ES-I3 (cell line): ENCODE data around the gene WFDC2.

Source experiments
- H3K36me3 ChIP-seq: 2 replicates; pipeline ENCODE4 v1.6.1; 2013; ENCODE audit warnings: mild to moderate bottlenecking, low read length, control low read depth, moderate library complexity; ENCODE audit not compliant: insufficient read depth
- H3K4me1 ChIP-seq: 2 replicates; pipeline ENCODE4 v1.6.1; 2013; ENCODE audit warnings: mild to moderate bottlenecking, control low read depth, low read length; ENCODE audit not compliant: insufficient read depth
- H3K9ac ChIP-seq: 2 replicates; pipeline ENCODE4 v1.6.1; 2013; ENCODE audit warnings: low read depth, mild to moderate bottlenecking, low read length, moderate library complexity
- H3K9me3 ChIP-seq: 2 replicates; pipeline ENCODE4 v1.6.1; 2013; ENCODE audit warnings: mild to moderate bottlenecking, low read length, moderate library complexity; ENCODE audit not compliant: control insufficient read depth, insufficient read depth

Gene WFDC2, protein sequence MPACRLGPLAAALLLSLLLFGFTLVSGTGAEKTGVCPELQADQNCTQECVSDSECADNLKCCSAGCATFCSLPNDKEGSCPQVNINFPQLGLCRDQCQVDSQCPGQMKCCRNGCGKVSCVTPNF

DNA sequence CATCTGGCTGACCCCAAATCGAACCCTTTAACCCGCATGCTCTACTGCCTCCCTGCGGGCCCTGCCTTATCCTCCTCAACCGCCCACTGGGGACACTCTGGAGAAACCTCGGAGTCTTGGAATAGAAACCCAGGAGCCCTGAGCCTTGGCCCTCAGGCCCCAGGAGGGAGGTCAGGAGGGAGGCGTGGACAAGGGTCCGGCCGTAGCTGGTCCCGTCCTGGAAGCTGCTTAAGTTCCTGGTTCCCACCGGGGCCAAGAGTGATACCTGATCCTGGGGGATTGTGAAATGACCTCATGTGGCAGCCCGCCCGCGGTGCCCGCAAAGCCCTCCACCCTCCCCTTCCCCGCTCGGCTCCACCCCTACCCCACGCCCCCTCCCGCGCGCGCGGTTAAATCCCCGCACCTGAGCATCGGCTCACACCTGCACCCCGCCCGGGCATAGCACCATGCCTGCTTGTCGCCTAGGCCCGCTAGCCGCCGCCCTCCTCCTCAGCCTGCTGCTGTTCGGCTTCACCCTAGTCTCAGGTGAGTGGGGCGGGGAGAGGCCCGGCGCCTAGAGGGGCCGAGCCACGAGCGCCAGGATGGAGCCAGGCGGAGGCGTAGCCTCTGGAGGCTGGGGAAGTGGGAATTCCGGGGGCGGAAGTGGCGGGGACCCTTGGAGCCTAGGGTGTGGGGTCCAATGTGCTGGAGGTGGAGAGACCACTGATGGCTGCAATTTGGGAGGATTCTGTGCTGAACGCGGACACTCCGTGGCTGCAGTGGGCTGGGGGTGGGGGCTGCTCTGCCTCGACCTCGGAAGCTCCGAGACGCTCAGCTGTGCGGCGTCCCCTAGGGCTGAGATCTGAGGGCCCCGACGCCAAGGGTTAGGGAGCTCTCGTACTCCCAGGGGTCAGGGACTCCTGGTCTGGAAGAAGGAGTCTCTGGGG is at the start of gene WFDC2:
Gene WFDC2, plus strand, starts transcription at position 418 of the 926 bp plus-strand sequence. Its CDS starts 29 bp downstream, at position 447.
- Histone ChIP-seq H3K9me3 (no peaks in the 10 kb centered on the region), H3K9ac (peak within 1 kb of the TSS; percentile 87), H3K36me3 (no peaks in the 10 kb centered on the region), H3K4me1 (peaks cover 19% of the 10 kb centered on the region)

DNA sequence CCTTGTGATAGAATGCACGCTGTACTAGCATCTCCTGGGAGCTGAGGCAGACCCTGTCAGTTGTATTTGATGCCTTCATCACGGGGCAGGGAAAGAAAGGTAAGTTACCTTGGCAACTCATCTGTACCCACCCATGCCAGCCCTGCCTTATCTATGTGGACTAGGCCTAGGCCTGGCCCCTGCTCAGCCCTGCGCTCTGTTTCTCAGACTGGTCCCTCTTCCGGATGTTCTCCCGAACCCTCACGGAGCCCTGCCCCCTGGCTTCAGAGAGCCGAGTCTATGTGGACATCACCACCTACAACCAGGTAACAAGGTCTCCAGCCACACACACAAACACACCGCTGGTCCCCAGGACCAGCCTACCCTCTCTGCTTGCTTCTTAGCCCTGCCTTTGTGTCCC is 49.4 kb upstream of the WFDC2 start:
- H3K9me3 ChIP-seq = no peaks in the 10 kb centered on the region
- peaks cover 18% of the 10 kb centered on the region for H3K36me3 ChIP-seq
- no peak overlapping the region for H3K9ac ChIP-seq
- H3K4me1 ChIP-seq = no peaks in the 10 kb centered on the region

DNA sequence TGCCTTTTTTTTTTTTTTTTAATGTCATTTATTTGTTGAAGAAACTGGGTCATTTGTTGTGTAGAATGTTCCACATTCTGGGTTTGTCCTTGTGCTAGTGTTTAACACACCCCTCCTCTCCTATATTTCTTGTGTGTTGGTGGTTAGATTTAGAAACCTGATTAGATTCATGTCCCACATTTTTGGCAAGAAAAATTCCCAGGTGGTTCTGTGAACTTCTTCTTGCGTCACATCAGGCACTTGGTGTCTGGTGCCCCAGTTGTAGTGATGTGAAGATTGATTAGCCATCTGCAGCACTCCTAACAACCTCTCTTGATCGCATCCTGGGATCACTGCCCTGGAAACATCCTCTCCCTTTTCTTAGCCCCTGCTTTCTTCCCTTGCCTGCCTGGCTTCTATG is 45.9 kb upstream of the WFDC2 start:
- Histone ChIP-seq H3K4me1 (no peaks in the 10 kb centered on the region), H3K9me3 (no peaks in the 10 kb centered on the region), H3K9ac (no peak overlapping the region), H3K36me3 (peaks cover 20% of the 10 kb centered on the region)

DNA sequence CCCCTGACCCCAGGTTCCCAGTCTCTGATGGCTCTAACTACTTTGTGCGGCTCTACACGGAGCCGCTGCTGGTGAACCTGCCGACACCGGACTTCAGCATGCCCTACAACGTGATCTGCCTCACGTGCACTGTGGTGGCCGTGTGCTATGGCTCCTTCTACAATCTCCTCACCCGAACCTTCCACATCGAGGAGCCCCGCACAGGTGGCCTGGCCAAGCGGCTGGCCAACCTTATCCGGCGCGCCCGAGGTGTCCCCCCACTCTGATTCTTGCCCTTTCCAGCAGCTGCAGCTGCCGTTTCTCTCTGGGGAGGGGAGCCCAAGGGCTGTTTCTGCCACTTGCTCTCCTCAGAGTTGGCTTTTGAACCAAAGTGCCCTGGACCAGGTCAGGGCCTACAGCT is 44.0 kb upstream of the WFDC2 start:
- Histone ChIP-seq H3K9ac (no peak overlapping the region), H3K36me3 (peaks cover 12% of the 10 kb centered on the region), H3K9me3 (no peaks in the 10 kb centered on the region), H3K4me1 (no peaks in the 10 kb centered on the region)

DNA sequence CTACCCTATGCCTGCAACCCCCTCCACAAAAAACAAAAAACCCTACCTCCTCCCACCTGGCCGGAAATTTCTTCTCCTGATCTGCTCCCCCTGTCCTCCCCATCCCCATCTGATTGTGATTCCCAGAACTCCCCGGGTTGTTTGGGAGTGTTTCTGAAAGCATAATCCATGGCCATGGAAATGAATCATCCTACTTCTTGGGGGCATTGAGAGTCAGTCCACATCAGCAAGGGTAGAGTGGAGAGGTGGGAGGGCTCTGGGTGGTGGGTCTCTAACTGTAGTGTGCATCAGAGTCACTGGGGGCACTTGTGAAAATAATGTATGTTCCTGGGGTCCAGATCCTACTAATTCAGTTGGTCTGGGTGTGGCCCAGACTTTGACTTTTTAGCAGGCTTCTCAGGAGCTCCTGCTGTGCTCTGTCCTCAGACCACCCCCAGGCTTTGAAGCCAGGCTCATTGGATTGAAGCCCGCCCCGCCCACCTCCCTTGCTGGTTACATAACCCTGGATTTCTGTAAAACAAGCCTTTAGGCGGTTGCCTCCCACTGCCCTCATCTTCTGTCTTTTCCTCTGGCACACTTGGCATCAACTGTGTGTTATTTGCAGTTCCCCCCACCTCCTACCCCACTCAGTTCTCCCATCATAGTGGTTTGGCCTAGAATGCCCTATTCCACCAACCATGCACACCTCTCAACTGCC is 43.1 kb upstream of the WFDC2 start:
- Histone ChIP-seq H3K4me1 (no peaks in the 10 kb centered on the region), H3K36me3 (peaks cover 10% of the 10 kb centered on the region), H3K9ac (no peak overlapping the region)

DNA sequence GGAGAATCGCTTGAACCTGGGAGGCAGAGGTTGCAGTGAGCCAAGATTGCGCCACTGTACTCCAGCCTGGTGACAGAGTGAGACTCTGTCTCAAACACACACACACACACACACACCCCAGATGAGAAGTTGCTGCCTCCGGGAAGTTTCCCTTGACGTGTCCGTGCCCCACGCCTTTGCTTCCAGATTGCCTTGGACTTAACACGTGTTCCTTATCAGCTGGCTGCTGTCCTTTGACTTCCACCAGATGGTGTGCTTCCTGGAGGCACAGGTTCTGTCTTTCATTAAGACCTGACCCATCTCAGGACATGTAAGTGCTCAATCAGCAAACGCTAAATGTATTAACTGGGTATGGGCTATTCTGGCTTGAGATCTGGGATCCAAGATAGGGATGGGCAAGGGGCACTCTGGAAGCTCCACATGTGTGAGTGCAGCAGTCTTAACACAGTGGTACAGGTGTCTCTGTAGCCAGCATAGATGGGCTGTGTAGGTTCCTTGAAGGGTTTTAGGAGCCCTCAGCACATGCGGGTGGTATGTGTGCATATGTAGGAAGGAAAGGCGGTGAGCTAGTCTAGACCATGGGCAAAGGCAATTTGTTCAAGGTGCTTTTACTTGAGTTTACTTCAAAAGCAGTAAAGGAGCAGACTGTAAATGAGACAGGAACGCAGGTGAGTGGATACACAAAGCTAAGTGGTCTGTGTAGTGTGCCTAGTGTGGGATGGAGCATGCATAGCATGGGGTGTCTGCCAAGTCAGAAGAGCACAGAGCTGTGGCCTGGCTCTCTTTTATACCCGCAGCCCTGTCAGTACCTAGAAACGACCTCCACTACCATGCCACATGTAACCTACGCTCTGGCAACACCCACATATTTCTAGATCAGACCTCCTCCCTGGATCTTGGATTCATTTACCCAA is 42.1 kb upstream of the WFDC2 start:
- H3K9ac ChIP-seq = no peak overlapping the region
- no peaks in the 10 kb centered on the region for H3K4me1 ChIP-seq
- H3K9me3 ChIP-seq = no peaks in the 10 kb centered on the region
- peaks cover 9% of the 10 kb centered on the region for H3K36me3 ChIP-seq

More for the DNA sequence above, 43.1 kb upstream of the WFDC2 start:
- H3K9me3 ChIP-seq = no peaks in the 10 kb centered on the region

DNA sequence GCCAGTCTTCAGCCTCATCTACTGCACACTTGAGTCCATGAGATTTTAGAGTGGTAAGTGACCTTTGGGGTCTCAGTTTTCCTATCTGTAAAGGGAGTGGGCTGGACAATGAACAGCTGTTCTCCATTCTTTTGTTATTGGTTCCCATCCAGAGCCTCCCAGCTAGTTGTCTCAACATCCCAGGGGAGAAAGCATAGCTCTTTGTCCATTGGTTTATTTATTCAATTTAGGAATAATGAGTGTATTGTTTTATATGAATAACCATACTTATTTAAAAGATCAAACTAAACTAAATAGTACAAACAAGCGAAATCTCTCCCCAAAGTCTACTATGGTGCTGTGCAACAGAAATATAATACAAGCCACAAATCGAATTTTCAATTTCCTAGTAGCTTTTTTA is 39.9 kb upstream of the WFDC2 start:
- Histone ChIP-seq H3K36me3 (peaks cover 4% of the 10 kb centered on the region), H3K9ac (no peak overlapping the region)

DNA sequence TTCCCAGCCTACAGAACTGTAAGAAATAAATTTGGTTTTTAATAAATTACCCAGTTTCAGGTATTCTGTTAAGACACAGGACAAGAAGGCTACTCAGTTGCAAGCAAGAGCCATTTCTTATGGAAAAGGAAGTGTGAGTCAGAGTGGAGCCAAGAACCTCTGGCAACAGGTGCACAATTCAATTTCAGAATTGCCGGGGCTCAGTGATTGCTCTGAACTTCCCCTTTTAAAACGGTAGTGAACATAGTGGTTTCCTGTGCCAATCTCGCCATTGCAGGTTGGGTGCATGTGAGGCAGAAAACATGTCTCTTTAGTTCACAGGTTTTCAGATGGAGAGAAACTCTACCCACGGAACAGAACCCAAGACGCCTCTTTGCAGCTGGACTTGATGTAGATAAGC is 37.3 kb upstream of the WFDC2 start:
- no peaks in the 10 kb centered on the region for H3K4me1 ChIP-seq
- no peak overlapping the region for H3K9ac ChIP-seq
- H3K36me3 ChIP-seq = no peaks in the 10 kb centered on the region
- no peaks in the 10 kb centered on the region for H3K9me3 ChIP-seq

More for the DNA sequence above, 39.9 kb upstream of the WFDC2 start:
- Histone ChIP-seq H3K9me3 (no peaks in the 10 kb centered on the region), H3K4me1 (no peaks in the 10 kb centered on the region)

DNA sequence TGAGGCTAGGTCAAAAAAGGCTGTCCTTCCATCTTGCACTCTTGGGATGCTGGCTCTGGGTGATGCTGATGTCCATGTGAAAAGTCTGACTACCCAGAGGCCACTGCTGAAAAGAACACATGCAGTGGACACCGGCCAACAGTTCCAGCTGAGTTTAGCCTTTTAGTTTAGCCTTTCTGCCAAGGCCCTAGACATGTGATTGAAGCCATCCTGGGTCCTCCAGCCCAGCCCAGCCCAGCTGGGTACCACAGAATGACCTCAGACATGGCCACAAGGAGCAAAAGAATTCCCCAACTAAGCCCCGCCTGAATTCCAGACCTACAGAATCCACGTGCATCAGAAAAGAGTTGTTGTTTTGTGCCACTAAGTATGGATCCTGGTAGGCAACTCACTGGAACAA is 36.2 kb upstream of the WFDC2 start:
- H3K4me1 ChIP-seq = no peaks in the 10 kb centered on the region
- no peak overlapping the region for H3K9ac ChIP-seq
- no peaks in the 10 kb centered on the region for H3K36me3 ChIP-seq
- no peaks in the 10 kb centered on the region for H3K9me3 ChIP-seq

DNA sequence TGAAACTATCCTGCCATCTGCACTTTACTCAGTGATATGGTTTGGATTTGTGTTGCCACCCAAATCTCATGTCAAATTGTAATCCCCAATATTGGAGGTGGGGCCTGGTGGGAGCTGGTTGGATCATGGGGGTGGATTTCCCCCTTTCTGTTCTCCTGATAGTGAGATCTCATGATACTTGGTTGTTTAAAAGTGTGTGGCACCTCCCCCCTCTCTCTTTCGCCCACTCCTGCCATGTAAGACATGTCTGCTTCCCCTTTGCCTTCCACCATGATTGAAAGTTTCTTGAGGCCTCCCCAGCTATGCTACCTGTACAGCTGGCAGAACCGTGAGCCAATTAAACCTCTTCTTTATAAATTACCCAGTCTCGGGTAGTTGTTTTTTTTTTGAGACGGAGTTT is 35.6 kb upstream of the WFDC2 start:
- Histone ChIP-seq H3K9ac (no peak overlapping the region), H3K9me3 (no peaks in the 10 kb centered on the region), H3K4me1 (no peaks in the 10 kb centered on the region), H3K36me3 (no peaks in the 10 kb centered on the region)

DNA sequence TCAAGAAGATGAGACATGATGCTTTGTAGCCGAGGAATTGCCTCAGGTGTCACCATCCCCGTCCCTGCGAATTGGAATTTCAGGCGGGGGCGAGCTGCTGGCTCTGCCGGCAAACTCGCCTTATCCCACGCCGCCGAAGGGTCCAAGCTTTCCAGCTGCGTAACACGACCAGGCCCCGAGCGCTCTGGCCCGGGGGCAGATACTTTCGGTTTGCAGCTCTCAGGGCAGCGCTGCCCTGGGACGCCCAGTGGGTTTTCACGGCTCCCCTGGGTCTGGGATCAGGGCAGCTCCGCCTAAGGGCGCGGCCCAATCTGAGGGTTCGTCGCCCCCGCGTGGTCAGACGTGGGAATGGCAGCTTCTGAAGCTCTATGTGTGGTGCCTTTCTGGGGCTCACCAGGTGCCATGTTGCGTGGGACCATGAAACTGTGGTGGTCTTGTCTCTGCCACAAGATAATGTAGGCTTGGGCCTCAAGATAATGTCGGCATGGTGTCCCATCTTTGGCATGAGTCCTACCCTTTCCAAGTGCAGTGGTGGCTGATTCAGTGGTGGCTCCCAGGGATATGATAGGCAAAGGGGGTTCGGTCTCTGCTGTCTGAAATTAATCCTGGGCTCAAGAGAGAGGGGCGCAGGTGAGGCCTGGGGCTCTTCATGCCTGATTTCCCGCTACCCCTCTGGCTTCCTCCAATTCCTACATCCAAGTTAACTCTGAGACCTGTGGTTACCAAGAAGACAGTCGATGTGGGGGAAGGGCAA is 32.6 kb upstream of the WFDC2 start:
- Histone ChIP-seq H3K9ac (peak overlapping the region; percentile 67), H3K9me3 (no peaks in the 10 kb centered on the region), H3K36me3 (no peaks in the 10 kb centered on the region), H3K4me1 (no peaks in the 10 kb centered on the region)

DNA sequence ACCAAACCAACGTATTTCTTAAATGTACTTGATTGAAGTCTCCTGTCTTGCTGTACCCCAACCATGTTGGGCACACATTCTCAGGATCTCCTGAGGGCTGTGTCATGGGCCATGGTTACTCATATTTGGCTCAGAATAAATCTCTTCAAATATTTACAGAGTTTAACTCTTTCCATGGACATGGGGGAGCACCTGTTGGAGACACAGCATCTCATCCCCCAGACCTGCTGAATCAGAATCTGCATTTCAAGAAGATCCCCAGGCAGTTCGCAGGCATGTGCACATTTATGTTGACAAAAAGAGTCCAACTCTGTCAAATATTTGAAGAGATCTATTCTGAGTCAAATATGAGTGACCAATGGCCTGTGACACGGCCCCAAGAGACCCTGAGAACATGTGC is 29.1 kb upstream of the WFDC2 start:
- no peaks in the 10 kb centered on the region for H3K4me1 ChIP-seq
- no peaks in the 10 kb centered on the region for H3K36me3 ChIP-seq
- no peaks in the 10 kb centered on the region for H3K9me3 ChIP-seq
- H3K9ac ChIP-seq = no peak overlapping the region

DNA sequence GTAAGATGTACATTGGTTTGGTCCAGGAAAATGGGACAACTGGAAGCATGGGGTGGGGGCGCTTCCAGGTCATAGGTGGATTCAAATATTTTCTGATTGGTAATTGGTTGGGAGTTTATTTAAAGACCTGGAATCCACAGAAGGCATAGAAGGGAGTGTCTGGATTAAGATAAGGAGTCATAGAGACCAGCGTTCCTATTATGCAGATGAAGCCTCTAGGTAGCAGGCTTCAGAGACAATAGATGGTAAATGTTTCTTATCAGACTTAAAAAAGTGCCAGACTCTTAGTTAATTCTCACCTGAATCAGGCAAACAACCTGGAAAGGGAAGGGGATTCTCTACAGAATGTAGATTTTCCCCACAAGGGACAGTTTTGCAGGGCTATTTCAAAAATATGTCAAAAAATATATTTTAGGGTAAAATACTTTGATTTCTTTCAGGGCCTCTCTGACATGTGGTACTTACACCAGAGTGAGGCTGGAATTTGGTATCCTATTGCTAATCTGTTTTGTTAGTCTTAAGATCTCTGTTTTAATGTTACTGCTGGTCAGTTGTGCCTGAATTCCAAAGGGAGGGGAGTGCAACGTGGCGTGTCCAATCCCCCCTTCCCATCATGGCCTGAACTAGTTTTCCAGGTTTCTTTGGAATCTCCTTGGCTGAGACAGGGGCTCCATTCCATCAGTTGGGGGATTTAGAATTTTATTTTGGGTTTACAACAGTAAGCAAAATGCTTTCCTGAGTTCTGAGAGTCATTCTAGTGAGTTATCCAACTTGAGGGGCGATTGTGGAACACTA is 28.5 kb upstream of the WFDC2 start:
- Histone ChIP-seq H3K9ac (no peak overlapping the region), H3K36me3 (no peaks in the 10 kb centered on the region), H3K9me3 (no peaks in the 10 kb centered on the region), H3K4me1 (no peaks in the 10 kb centered on the region)
